GM12878 (cell line): ENCODE data around the gene TNFAIP1. TPM values are rescaled to one million over a fixed set of nuclear protein-coding genes. Genes with fewer than 3 reads are reported as not detected.

Experiments
- ATAC-seq: fragments of 200-7000 bp; cut with Tn5 transposase; 3 replicates; pipeline ENCODE4 v1.9.1; 2020; ENCODE audit warnings: mild to moderate bottlenecking, moderate library complexity
- BruUV-seq: library from RNA; stranded (reverse); fragments of 400-500 nt; replicated peaks from 2 replicates; lab custom pipeline; 2021; lab: Mats Ljungman, UMichigan
- CTCF ChIA-PET: fragments of 300-600 bp; sonication (Branson Sonifier 250); formaldehyde crosslinking; extraction: SDS; loops from one replicate; lab custom pipeline; 2021; ENCODE audit warnings: inconsistent platforms; lab: Yijun Ruan, JAX
- POLR2A ChIA-PET: fragments of 350-600 bp; formaldehyde crosslinking; extraction: SDS; loops from one replicate; lab custom pipeline; 2021; ENCODE audit warnings: inconsistent platforms; lab: Charles Lee
- RAD21 ChIA-PET: fragments of 300-600 bp; sonication (Branson Sonifier 250); formaldehyde crosslinking; loops from one replicate; lab custom pipeline; 2023; ENCODE audit warnings: antibody characterized with exemption; ENCODE audit not compliant: unreplicated experiment; lab: Charles Lee
- SMC1A ChIA-PET: fragments of 300-600 bp; sonication (Branson Sonifier 250); formaldehyde crosslinking; loops from one replicate; lab custom pipeline; 2023; ENCODE audit not compliant: unreplicated experiment, uncharacterized antibody; lab: Charles Lee
- DNase-seq: peaks from one replicate; pipeline ENCODE4 v3.0.0-alpha.2; 2011; ENCODE audit warnings: low read depth, low spot score
- FAIRE-seq: peaks from 3 replicates; lab custom pipeline; 2011; peaks lifted over from hg19 to GRCh38; lab: Jason Lieb, UNC
- H2AFZ ChIP-seq: 2 replicates; pipeline ENCODE4 v1.6.0; 2011; ENCODE audit warnings: low read depth, low read length, control low read depth; ENCODE audit not compliant: control insufficient read depth
- H3K27ac ChIP-seq: 2 replicates; pipeline ENCODE4 v1.5.1; 2011; ENCODE audit warnings: control low read depth; ENCODE audit not compliant: control insufficient read depth, insufficient read depth
- H3K27me3 ChIP-seq, 2 experiments: replicated peaks in 1 of 2; 2 replicates each; pipeline versions ENCODE4 v1.6.0 to v1.6.1; 2011; ENCODE audit warnings: low read length in 1 of 2; ENCODE audit not compliant: control insufficient read depth in 2 of 2, insufficient read depth in 2 of 2
- H3K36me3 ChIP-seq, 2 experiments: 2 replicates each; pipeline ENCODE4 v1.5.1; 2011; ENCODE audit warnings: low read length in 1 of 2; ENCODE audit not compliant: control insufficient read depth in 2 of 2, insufficient read depth in 2 of 2
- H3K4me1 ChIP-seq: 2 replicates; pipeline ENCODE4 v1.6.1; 2011; ENCODE audit warnings: mild to moderate bottlenecking, low read length, moderate library complexity, mixed read lengths; ENCODE audit not compliant: control insufficient read depth, insufficient read depth
- H3K4me2 ChIP-seq: 2 replicates; pipeline ENCODE4 v1.6.0; 2011; ENCODE audit warnings: control low read depth; ENCODE audit not compliant: control insufficient read depth, insufficient read depth
- H3K4me3 ChIP-seq: fragments of 200-600 bp; sonication (generic); 2 replicates; pipeline ENCODE4 v1.5.1; 2016
- H3K79me2 ChIP-seq: 2 replicates; pipeline ENCODE4 v1.6.0; 2011; ENCODE audit warnings: low read length; ENCODE audit not compliant: control insufficient read depth, insufficient read depth
- H3K9ac ChIP-seq: 2 replicates; pipeline ENCODE4 v1.8.0; 2011; ENCODE audit warnings: low read length, control low read depth, mixed read lengths; ENCODE audit not compliant: control insufficient read depth, insufficient read depth
- H3K9me3 ChIP-seq: replicated peaks from 3 replicates; pipeline ENCODE4 v1.5.1; 2011; ENCODE audit warnings: mild to moderate bottlenecking, low read length; ENCODE audit not compliant: control insufficient read depth, insufficient read depth
- H4K20me1 ChIP-seq: 2 replicates; pipeline ENCODE4 v1.6.0; 2011; ENCODE audit not compliant: control insufficient read depth, insufficient read depth
- BCLAF1 ChIP-seq: fragments of 450-650 bp; IDR thresholded peaks from 2 replicates; pipeline ENCODE4 v1.6.1; 2017; ENCODE audit warnings: antibody characterized with exemption, mild to moderate bottlenecking, moderate library complexity
- BRCA1 ChIP-seq: IDR thresholded peaks from 2 replicates; pipeline ENCODE4 v1.6.1; 2011; ENCODE audit warnings: low read depth, low read length, improper control_type of control experiment
- EP300 ChIP-seq, 2 experiments: fragments of 150-350 bp in 1 of 2; IDR thresholded peaks; 2 replicates each; pipeline ENCODE4 v1.6.1; 2011 to 2012; ENCODE audit warnings: low read depth in 2 of 2, low read length in 2 of 2, borderline replicate concordance in 1 of 2, improper control_type of control experiment in 1 of 2, inconsistent platforms in 1 of 2; ENCODE audit not compliant: control insufficient read depth in 1 of 2
- HDGF ChIP-seq: fragments of 450-650 bp; IDR thresholded peaks from 2 replicates; pipeline ENCODE4 v1.6.1; 2016; ENCODE audit warnings: antibody characterized with exemption
- NFIC ChIP-seq: IDR thresholded peaks from 2 replicates; pipeline ENCODE4 v1.6.1; 2012; ENCODE audit warnings: low read depth, mild to moderate bottlenecking, inconsistent platforms, low read length, moderate library complexity
- PKNOX1 ChIP-seq: fragments of 450-650 bp; IDR thresholded peaks from 2 replicates; pipeline ENCODE4 v1.6.1; 2016; ENCODE audit warnings: mild to moderate bottlenecking
- SUPT20H ChIP-seq: IDR thresholded peaks from 2 replicates; pipeline ENCODE4 v1.6.1; 2011; ENCODE audit warnings: low read depth, mild to moderate bottlenecking, low read length, moderate library complexity, borderline replicate concordance; ENCODE audit not compliant: control insufficient read depth
- WGBS: methylation state at CpG from one replicate; pipeline ENCODE4 v1.1.6; 2016; ENCODE audit warnings: low lambda C conversion rate; ENCODE audit not compliant: insufficient replicate concordance, insufficient coverage; ENCODE audit errors: missing lambda C conversion rate; 5-methylcytosine and 5-hydroxymethylcytosine counted together
- in situ Hi-C: fragments of 300-500 bp; cut with MboI; formaldehyde crosslinking; loops from 9 replicates; pipeline ENCODE4 v1.14.3; 2018; ENCODE audit warnings: mixed read lengths
- intact Hi-C: fragments of 100-400 bp; cut with micrococcal nuclease; formaldehyde crosslinking; loops from one replicate; pipeline ENCODE4 v1.14.2; 2022; ENCODE audit not compliant: unreplicated experiment
- polyA plus RNA-seq, 11 experiments: library from polyadenylated mRNA; depleted of rRNA in 4 of 11; unstranded in 6 of 11; stranded (reverse) in 5 of 11; fragments of >200 nt; fragmentation: Nextera tagmentation in 4 of 11; fragmentation: Illumina TruSeq in 1 of 11; extraction: Ambion mirVana in 4 of 11; extraction: Trizol in 1 of 11; gene quantifications; 1 replicate in 1 of 11; 2 replicates in 10 of 11; pipeline versions ENCODE4 v1.2.1 to v1.2.3, GENCODE V29; 2011 to 2016; ENCODE audit warnings: inconsistent platforms in 2 of 11, missing spikeins in 2 of 11, low read depth in 1 of 11
- total RNA-seq, 4 experiments: library from RNA; depleted of rRNA in 3 of 4; stranded (reverse); fragments of >200 nt in 3 of 4; fragmentation: Illumina TruSeq in 1 of 4; extraction: Trizol in 1 of 4; gene quantifications; 2 replicates each; pipeline versions ENCODE4 v1.2.1 to v1.2.3, GENCODE V29; 2013 to 2021

The TNFAIP1 gene
- total and polyA plus RNA-seq, 10 of the 15 experiments (the other 5 are each of a cell fraction or from before 2014, with no cell fraction given), result 1.8 to 16.9 (median 11.7) TPM

- TF ChIP-seq PKNOX1, result no peak
Measured at GRCh38 chr17:28324267-28324745, 11.3 kb upstream of the TNFAIP1 start (continued).

GRCh38 chr17:28324781-28325180 lies 10.8 kb upstream of the TNFAIP1 start:
- no TSS peak for BruUV-seq
- ChIA-PET RAD21 (no interaction called here), CTCF (no interaction called here), SMC1A (no interaction called here), POLR2A (interaction anchor here (0.9 kb wide), 1 partner anchor 431 kb away, joined by 4 read pairs; the partner anchor contains the start of gene LYRM9)
- intact Hi-C loops, result loop anchor here (5.0 kb wide), 1 partner anchor 92 kb away; no protein-coding TSS in a partner anchor
- Histone ChIP-seq H2AFZ (no peak overlapping the region), H3K4me1 (peaks cover 6% of the 10 kb centered on the region; the same call in 1 of the 2 replicates), H3K27me3 (no peaks in the 10 kb centered on the region), H3K4me3 (no peak overlapping the region), H3K27ac (no peak overlapping the region), H3K9ac (no peak overlapping the region), H4K20me1 (no peaks in the 10 kb centered on the region), H3K36me3 (peaks cover 11 to 13% of the 10 kb centered on the region in 2 experiments), H3K9me3 (no peaks in the 10 kb centered on the region), H3K79me2 (peaks cover 50% of the 10 kb centered on the region), H3K4me2 (peak overlapping the region; percentile 26; the same call in 1 of the 2 replicates)
- DNase-seq (no peak), FAIRE-seq (no peak), ATAC-seq (no peak)
- WGBS, result 73% methylated on average over 3 of the region's 3 CpGs
- TF ChIP-seq SUPT20H, result no peak
- TF ChIP-seq EP300 (IDR thresholded peaks at IDR 0.05; ENCODE audit: borderline replicate concordance in 1 of 2, control insufficient read depth in 1 of 2, low read depth in 2 of 2, low read length in 2 of 2), result no peak
- TF ChIP-seq NFIC, result no peak
- TF ChIP-seq BCLAF1, result no peak
- no peak for TF ChIP-seq BRCA1
- TF ChIP-seq HDGF, result no peak
- in situ Hi-C loops, result no loop called here
